CD4-positive, alpha-beta T cell treated with Interleukin-17A for 4 hours (primary cell): ENCODE measurements around the gene SEC16A.

ENCODE experiments used
- DNase-seq: peaks from one replicate; pipeline ENCODE4 v3.0.0-alpha.2; 2020; ENCODE audit warnings: mixed read lengths

Gene SEC16A

GRCh38 chr9:136395345-136396218 is 87.3 kb downstream of the SEC16A start:
- DNase-seq = no peak

- no peak for DNase-seq
Measured at GRCh38 chr9:136395020-136395340, 87.9 kb downstream of the SEC16A start.

- no peak for DNase-seq
Measured at GRCh38 chr9:136394312-136395019, 88.4 kb downstream of the SEC16A start.

GRCh38 chr9:136393531-136393930 is 89.3 kb downstream of the SEC16A start:
- DNase-seq = no peak

GRCh38 chr9:136392538-136393449 is 90.0 kb downstream of the SEC16A start:
- no peak for DNase-seq

- no peak for DNase-seq
Measured at GRCh38 chr9:136391737-136392537, 90.9 kb downstream of the SEC16A start.
